Calu3 (cell line): ENCODE data around the gene FLT4. TPM values are rescaled to one million over a fixed set of nuclear protein-coding genes. Genes with fewer than 3 reads are reported as not detected.

Experiments
- BruUV-seq: library from RNA; stranded (reverse); fragments of 400-500 nt; replicated peaks from 2 replicates; lab custom pipeline; 2021; lab: Mats Ljungman, UMichigan
- CTCF ChIA-PET: fragments of 300-600 bp; sonication (Branson Sonifier 250); formaldehyde crosslinking; loops from one replicate; lab custom pipeline; 2022; ENCODE audit warnings: antibody characterized with exemption; lab: Charles Lee
- DNase-seq: peaks from one replicate; pipeline ENCODE4 v3.0.0; 2022
- H3K27ac Mint-ChIP-seq: one replicate; pipeline ENCODE4 v1.8.0; 2022; ENCODE audit warnings: mixed read lengths; ENCODE audit not compliant: unreplicated experiment
- H3K27me3 Mint-ChIP-seq: one replicate; pipeline ENCODE4 v1.8.0; 2022; ENCODE audit warnings: mixed read lengths; ENCODE audit not compliant: unreplicated experiment
- H3K36me3 Mint-ChIP-seq: one replicate; pipeline ENCODE4 v1.8.0; 2022; ENCODE audit warnings: mild to moderate bottlenecking, moderate library complexity, mixed read lengths; ENCODE audit not compliant: insufficient read depth, unreplicated experiment
- H3K4me1 Mint-ChIP-seq: one replicate; pipeline ENCODE4 v1.8.0; 2022; ENCODE audit warnings: mild to moderate bottlenecking, low read depth, mixed read lengths; ENCODE audit not compliant: unreplicated experiment
- H3K4me3 Mint-ChIP-seq: one replicate; pipeline ENCODE4 v1.8.0; 2022; ENCODE audit warnings: mild to moderate bottlenecking, low read depth, moderate library complexity, mixed read lengths; ENCODE audit not compliant: unreplicated experiment
- H3K9me3 Mint-ChIP-seq: one replicate; pipeline ENCODE4 v1.8.0; 2022; ENCODE audit warnings: low read depth, mixed read lengths; ENCODE audit not compliant: unreplicated experiment
- intact Hi-C: fragments of 100-400 bp; cut with micrococcal nuclease; formaldehyde crosslinking; loops from one replicate; pipeline ENCODE4 v1.10.0; 2022; ENCODE audit not compliant: unreplicated experiment
- total RNA-seq: library from RNA; stranded (reverse); gene quantifications from 2 replicates; pipeline ENCODE4 v1.2.3, GENCODE V29; 2022
- TF ChIP-seq, protein P1 (sequence below): fragments of 200-600 bp; IDR thresholded peaks from one replicate; pipeline ENCODE4 v1.8.0; 2022; ENCODE audit warnings: antibody characterized with exemption; ENCODE audit not compliant: unreplicated experiment

Gene FLT4
- total RNA-seq, 1 experiment from 2014 or later = not detected

DNA sequence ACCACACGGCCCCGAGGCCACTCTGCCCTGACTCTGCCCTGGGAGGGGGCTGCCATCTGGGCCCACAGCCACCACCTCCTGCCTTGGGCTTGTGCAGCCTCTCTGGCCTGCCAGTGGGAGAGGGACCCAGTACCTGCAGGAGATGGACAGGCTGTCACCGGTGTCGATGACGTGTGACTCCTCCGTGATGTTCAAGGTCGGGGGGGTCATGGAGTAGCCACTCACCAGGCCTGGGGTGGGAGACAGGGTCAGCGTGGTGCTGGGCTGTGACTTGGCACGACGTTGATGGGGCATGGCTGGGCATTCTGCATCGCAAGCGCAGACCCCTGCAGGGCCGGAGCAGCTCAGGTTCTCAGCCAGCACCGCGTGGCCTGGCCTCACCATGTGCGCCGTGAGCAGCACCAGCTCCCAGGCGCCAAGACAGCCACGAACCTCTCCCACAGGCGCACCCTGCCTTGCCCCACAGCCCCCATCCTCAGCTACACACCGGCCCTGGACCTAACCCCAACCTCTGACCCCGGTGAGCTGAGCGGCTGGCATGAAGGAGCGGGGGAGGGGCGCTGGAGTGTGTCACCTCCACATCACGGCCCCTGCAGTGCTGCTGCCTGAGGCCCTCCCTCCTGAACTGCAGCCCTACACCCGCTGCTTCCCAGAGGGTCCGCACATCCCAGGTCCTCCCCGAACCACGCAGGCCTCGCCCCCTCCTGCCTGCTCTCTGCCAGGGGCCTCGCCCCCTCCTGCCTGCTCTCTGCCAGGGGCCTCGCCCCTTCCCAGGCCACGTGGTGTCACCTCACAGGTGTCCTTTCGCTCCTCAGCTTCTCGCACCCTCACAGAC, 17.6 kb downstream of the FLT4 start:
- peaks cover 45% of the 10 kb centered on the region for H3K27me3 Mint-ChIP-seq
- no peak for DNase-seq
- H3K27ac Mint-ChIP-seq = no peak overlapping the region
- TF ChIP-seq, protein P1, sequence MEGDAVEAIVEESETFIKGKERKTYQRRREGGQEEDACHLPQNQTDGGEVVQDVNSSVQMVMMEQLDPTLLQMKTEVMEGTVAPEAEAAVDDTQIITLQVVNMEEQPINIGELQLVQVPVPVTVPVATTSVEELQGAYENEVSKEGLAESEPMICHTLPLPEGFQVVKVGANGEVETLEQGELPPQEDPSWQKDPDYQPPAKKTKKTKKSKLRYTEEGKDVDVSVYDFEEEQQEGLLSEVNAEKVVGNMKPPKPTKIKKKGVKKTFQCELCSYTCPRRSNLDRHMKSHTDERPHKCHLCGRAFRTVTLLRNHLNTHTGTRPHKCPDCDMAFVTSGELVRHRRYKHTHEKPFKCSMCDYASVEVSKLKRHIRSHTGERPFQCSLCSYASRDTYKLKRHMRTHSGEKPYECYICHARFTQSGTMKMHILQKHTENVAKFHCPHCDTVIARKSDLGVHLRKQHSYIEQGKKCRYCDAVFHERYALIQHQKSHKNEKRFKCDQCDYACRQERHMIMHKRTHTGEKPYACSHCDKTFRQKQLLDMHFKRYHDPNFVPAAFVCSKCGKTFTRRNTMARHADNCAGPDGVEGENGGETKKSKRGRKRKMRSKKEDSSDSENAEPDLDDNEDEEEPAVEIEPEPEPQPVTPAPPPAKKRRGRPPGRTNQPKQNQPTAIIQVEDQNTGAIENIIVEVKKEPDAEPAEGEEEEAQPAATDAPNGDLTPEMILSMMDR = no peak
- no TSS peak for BruUV-seq
- no peak overlapping the region for H3K4me3 Mint-ChIP-seq
- CTCF ChIA-PET = no interaction called here
- no peaks in the 10 kb centered on the region for H3K9me3 Mint-ChIP-seq
- no peaks in the 10 kb centered on the region for H3K36me3 Mint-ChIP-seq
- no peaks in the 10 kb centered on the region for H3K4me1 Mint-ChIP-seq
- intact Hi-C loops = no loop called here

DNA sequence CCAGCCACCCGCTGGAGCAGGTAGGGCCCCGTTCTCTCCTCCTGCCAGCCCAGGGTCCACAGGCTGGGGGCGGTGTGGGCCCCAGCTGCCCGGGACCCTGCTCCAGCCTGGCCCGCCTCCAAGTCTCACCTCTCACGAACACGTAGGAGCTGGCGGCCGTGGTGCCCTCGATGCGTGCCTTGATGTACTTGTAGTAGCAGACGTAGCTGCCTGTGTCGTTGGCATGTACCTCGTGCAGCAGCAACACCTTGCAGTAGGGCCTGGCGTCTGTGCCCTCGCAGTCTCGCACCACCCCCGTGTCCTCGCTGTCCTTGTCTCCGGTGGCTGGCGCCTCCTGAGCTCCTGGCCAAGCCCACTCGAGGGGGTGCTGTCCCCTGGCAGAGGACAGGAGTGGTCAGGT, 19.0 kb downstream of the FLT4 start:
- intact Hi-C loops = no loop called here
- no peaks in the 10 kb centered on the region for H3K4me1 Mint-ChIP-seq

DNA sequence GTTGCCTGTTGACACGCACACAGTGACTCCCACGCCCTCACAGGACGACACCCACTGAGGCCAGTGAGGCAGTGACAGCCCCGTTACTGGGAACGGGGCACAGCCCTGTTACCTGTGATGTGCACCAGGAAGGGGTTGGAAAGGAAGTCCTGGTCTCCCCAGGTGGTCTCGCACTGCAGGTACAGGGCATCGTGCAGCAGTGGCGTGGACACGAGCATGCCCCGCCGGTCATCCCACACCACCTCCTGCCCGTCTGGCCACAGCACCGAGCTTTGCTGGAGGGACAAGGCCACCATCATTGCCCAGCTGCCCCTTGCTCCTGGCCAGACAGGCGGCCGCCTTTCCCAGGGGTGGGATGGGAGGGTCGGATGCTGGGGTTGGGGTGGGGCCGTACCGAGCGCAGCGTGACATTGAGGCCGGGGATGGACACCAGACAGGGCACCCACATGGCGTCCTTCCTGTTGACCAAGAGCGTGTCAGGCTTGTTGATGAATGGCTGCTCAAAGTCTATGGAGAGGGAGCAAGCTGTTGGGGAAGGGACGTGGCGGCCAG, 19.5 kb downstream of the FLT4 start:
- Mint-ChIP-seq H3K9me3 (no peaks in the 10 kb centered on the region), H3K36me3 (no peaks in the 10 kb centered on the region), H3K27me3 (peaks cover 50% of the 10 kb centered on the region), H3K27ac (no peak overlapping the region), H3K4me3 (no peak overlapping the region), H3K4me1 (no peaks in the 10 kb centered on the region)
- CTCF ChIA-PET = interaction anchor here (0.7 to 1.5 kb wide), 2 partner anchors 17 to 19 kb away, joined by 3 read pairs; no protein-coding TSS in a partner anchor
- no TSS peak for BruUV-seq
- TF ChIP-seq, protein P1 = no peak
- DNase-seq = no peak
- intact Hi-C loops = no loop called here

More for the DNA sequence above, 19.0 kb downstream of the FLT4 start:
- Mint-ChIP-seq H3K36me3 (no peaks in the 10 kb centered on the region), H3K27ac (no peak overlapping the region), H3K4me3 (no peak overlapping the region), H3K9me3 (no peaks in the 10 kb centered on the region), H3K27me3 (peaks cover 49% of the 10 kb centered on the region)
- no TSS peak for BruUV-seq
- DNase-seq = no peak
- CTCF ChIA-PET = interaction anchor here (1.5 kb wide), 1 partner anchor 17 kb away, joined by 3 read pairs; no protein-coding TSS in a partner anchor
- TF ChIP-seq, protein P1 = no peak

DNA sequence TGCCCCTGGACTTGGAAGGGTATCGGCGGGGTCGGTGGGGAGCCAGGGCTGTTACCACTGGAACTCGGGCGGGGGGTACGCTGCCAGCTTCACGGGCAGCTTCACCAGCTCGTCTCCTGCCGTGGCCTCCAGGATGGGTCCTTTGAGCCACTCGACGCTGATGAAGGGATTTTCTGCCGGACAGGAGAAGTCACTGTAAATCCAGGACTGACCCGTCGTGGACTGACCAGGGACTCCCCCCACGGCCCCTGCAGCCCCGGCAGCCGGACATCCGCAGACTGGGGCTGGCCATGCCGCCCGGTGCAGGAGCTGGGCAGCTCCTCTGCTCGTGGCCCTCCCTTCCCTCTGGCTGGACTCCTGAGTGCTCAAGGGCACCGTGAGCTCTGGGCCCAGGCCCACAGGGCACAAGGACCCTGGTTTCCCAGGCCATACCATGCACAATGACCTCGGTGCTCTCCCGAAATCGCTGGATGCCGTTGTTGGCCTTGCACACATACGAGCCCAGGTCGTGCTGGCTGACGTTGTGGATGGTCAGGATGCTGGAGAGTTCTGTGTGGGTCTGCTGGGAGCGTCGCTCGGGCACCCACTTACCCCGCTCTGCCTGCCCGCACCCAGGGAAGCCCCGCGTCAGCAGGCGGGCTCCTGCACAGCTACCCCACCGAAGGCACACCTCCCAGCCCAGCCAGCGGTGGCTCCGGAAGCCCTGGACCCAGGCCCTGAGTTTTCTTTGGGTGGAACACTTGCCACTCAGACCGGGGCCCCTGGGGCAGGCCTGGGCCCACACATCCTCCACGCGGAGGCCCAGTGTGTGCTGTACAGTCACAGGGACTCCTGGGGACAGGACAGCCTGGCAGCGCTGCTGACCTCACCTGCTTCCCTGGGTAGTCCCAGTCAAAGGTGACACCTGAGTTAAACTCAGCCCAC, 20.3 kb downstream of the FLT4 start:
- Mint-ChIP-seq H3K4me3 (no peak overlapping the region), H3K36me3 (no peaks in the 10 kb centered on the region), H3K27me3 (peaks cover 52% of the 10 kb centered on the region), H3K27ac (no peak overlapping the region), H3K4me1 (no peaks in the 10 kb centered on the region), H3K9me3 (no peaks in the 10 kb centered on the region)
- DNase-seq = no peak
- CTCF ChIA-PET = interaction anchor here (0.7 to 1.5 kb wide), 2 partner anchors 18 kb away, joined by 3 read pairs; no protein-coding TSS in a partner anchor
- TF ChIP-seq, protein P1 = no peak
- intact Hi-C loops = no loop called here
- BruUV-seq = no TSS peak
